ENCODE measurements around the gene NDUFS7.

NDUFS7 gene

GRCh38 chr19:1396019-1396767 is 12.5 kb downstream of the NDUFS7 start:
- ATAC-seq: no peak
- TF ChIP-seq, protein P1, sequence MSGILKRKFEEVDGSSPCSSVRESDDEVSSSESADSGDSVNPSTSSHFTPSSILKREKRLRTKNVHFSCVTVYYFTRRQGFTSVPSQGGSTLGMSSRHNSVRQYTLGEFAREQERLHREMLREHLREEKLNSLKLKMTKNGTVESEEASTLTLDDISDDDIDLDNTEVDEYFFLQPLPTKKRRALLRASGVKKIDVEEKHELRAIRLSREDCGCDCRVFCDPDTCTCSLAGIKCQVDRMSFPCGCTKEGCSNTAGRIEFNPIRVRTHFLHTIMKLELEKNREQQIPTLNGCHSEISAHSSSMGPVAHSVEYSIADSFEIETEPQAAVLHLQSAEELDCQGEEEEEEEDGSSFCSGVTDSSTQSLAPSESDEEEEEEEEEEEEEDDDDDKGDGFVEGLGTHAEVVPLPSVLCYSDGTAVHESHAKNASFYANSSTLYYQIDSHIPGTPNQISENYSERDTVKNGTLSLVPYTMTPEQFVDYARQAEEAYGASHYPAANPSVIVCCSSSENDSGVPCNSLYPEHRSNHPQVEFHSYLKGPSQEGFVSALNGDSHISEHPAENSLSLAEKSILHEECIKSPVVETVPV (CRISPR knock-in tag; IDR thresholded peaks at IDR 0.05): no peak
- TF ChIP-seq RARB (CRISPR knock-in tag; IDR thresholded peaks at IDR 0.05): no peak

DNA sequence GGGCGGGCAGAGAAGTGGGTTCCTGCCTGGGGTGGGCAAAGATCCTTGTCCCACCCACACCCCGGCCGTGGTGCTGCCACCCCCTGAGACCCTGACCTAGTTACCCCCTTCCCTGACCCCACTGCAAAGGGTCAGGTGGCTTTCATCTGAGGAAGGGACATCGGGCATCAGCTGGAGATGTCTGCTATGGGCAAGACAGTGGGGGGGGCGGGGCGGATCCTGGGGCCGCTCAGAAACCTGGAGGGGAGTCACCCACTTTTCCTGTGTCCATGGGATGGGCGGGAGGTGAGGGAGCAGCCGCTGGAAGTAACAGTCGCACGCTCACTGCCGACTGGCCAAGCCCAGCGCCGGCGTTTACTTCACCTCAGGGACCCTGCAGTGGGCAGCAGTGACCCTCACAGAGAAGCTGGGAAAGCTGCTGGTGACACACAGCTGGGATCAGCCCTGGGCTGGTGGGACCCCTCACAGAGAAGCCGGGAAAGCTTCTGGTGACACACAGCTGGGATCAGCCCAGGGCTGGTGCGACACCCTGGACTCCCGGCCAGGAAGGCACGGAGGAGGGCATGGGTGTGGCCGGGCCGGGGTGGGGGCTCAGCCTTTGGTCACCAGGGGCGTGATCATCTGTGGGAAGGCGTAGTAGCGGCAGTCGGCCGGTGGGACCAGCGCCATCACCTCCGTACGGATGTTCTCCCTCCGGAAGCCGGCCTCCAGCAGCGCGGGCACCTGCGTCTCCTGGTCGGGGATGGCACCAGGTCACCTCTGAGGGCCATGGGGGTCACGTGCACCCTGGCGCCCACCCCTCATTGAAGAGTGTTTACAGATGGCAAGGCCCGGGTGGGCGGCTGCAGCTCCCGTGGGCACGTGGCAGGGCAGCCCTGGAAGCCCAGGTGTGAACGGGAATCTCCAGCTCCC is 13.3 kb downstream of the NDUFS7 start:
- TF ChIP-seq GLIS3 (CRISPR knock-in tag; IDR thresholded peaks at IDR 0.05): no peak
- TF ChIP-seq RARB (CRISPR knock-in tag; IDR thresholded peaks at IDR 0.05): no peak
- no peak for TF ChIP-seq ZFP30 (CRISPR knock-in tag; IDR thresholded peaks at IDR 0.05)
- no peak for TF ChIP-seq POU6F1 (CRISPR knock-in tag; IDR thresholded peaks at IDR 0.05; ENCODE audit: borderline replicate concordance, low read depth)
- TF ChIP-seq OSR1 (CRISPR knock-in tag; IDR thresholded peaks at IDR 0.05): no peak
- no peak for TF ChIP-seq ZNF70 (CRISPR knock-in tag; IDR thresholded peaks at IDR 0.05)
- no peak for TF ChIP-seq ZC3H10 (CRISPR knock-in tag; IDR thresholded peaks at IDR 0.05)
- no peak for TF ChIP-seq TSHZ2 (CRISPR knock-in tag; IDR thresholded peaks at IDR 0.05)
- no peak for TF ChIP-seq PATZ1 (CRISPR knock-in tag; IDR thresholded peaks at IDR 0.05; ENCODE audit: borderline replicate concordance)
- TF ChIP-seq ZNF565 (CRISPR knock-in tag; conservative IDR thresholded peaks at IDR 0.05; ENCODE audit: low read depth): no peak
- TF ChIP-seq PPARA (CRISPR knock-in tag; IDR thresholded peaks at IDR 0.05; ENCODE audit: borderline replicate concordance): no peak
- no peak for TF ChIP-seq CREB5 (CRISPR knock-in tag; IDR thresholded peaks at IDR 0.05; ENCODE audit: low read depth)
- no peak for TF ChIP-seq TOX (CRISPR knock-in tag; IDR thresholded peaks at IDR 0.05; ENCODE audit: borderline replicate concordance)
- no peak for ATAC-seq

GRCh38 chr19:1397838-1398237 is 14.1 kb downstream of the NDUFS7 start:
- ATAC-seq: no peak
- TF ChIP-seq GLIS3 (CRISPR knock-in tag; IDR thresholded peaks at IDR 0.05) (no peak), ZNF70 (CRISPR knock-in tag; IDR thresholded peaks at IDR 0.05) (no peak), PPARA (CRISPR knock-in tag; IDR thresholded peaks at IDR 0.05; ENCODE audit: borderline replicate concordance) (no peak), OSR1 (CRISPR knock-in tag; IDR thresholded peaks at IDR 0.05) (no peak), ZFP30 (CRISPR knock-in tag; IDR thresholded peaks at IDR 0.05) (no peak), ESRRG (CRISPR knock-in tag; IDR thresholded peaks at IDR 0.05) (no peak), ZFP3 (CRISPR knock-in tag; IDR thresholded peaks at IDR 0.05) (no peak), ARNTL (CRISPR knock-in tag; IDR thresholded peaks at IDR 0.05; ENCODE audit: borderline replicate concordance, low read depth) (no peak), CREB5 (CRISPR knock-in tag; IDR thresholded peaks at IDR 0.05; ENCODE audit: low read depth) (no peak), CSDC2 (CRISPR knock-in tag; IDR thresholded peaks at IDR 0.05) (no peak), ZNF8 (CRISPR knock-in tag; IDR thresholded peaks at IDR 0.05) (no peak), PATZ1 (CRISPR knock-in tag; IDR thresholded peaks at IDR 0.05; ENCODE audit: borderline replicate concordance) (no peak), ISL1 (CRISPR knock-in tag; IDR thresholded peaks at IDR 0.05) (no peak), RARB (CRISPR knock-in tag; IDR thresholded peaks at IDR 0.05) (no peak)
- TF ChIP-seq, protein P1 (CRISPR knock-in tag; IDR thresholded peaks at IDR 0.05): no peak
